Endothelial cell of umbilical vein (primary cell): ENCODE data around the gene RAPGEF6. TPM values are rescaled to one million over a fixed set of nuclear protein-coding genes. Genes with fewer than 3 reads are reported as not detected.

ENCODE experiments used
- BruUV-seq: library from RNA; stranded (reverse); fragments of 400-500 nt; replicated peaks from 2 replicates; lab custom pipeline; 2021; lab: Mats Ljungman, UMichigan
- CTCF ChIA-PET: fragments of 300-600, 350-600 bp; sonication (Branson Sonifier 250); formaldehyde crosslinking; loops from one replicate; lab custom pipeline; 2021; ENCODE audit warnings: antibody characterized with exemption, inconsistent platforms; lab: Charles Lee
- POLR2A ChIA-PET: fragments of 300-600, 350-600 bp; sonication (Branson Sonifier 250); formaldehyde crosslinking; loops from one replicate; lab custom pipeline; 2021; ENCODE audit warnings: antibody characterized with exemption, inconsistent platforms; lab: Charles Lee
- DNase-seq: peaks from one replicate; pipeline ENCODE4 v3.0.0-alpha.2; 2011; ENCODE audit warnings: low read depth, low spot score
- FAIRE-seq: peaks from 2 replicates; lab custom pipeline; 2011; peaks lifted over from hg19 to GRCh38; lab: Jason Lieb, UNC
- H2AFZ ChIP-seq: 2 replicates; pipeline ENCODE4 v1.6.0; 2012; ENCODE audit warnings: low read depth, low read length, control low read depth, inconsistent platforms
- H3K27ac ChIP-seq: 2 replicates; pipeline ENCODE4 v1.5.1; 2011; ENCODE audit warnings: low read depth, mild to moderate bottlenecking, control low read depth, low read length, moderate library complexity; ENCODE audit not compliant: insufficient read depth
- H3K27me3 ChIP-seq, 2 experiments: 2 replicates each; pipeline versions ENCODE4 v1.6.0 to v1.6.1; 2011; ENCODE audit warnings: low read length in 2 of 2, mixed read lengths in 1 of 2; ENCODE audit not compliant: control insufficient read depth in 2 of 2, insufficient read depth in 2 of 2
- H3K36me3 ChIP-seq, 2 experiments: 2 replicates in 1 of 2; 3 replicates in 1 of 2; pipeline ENCODE4 v1.5.1; 2011; ENCODE audit warnings: low read length in 2 of 2, mild to moderate bottlenecking in 1 of 2, moderate library complexity in 1 of 2; ENCODE audit not compliant: control insufficient read depth in 2 of 2, insufficient read depth in 2 of 2; ENCODE audit errors: extremely low read depth in 1 of 2
- H3K4me1 ChIP-seq: 3 replicates; pipeline ENCODE4 v1.5.1; 2011; ENCODE audit warnings: mild to moderate bottlenecking, low read length; ENCODE audit not compliant: control insufficient read depth, insufficient read depth; ENCODE audit errors: extremely low read depth
- H3K4me2 ChIP-seq: 2 replicates; pipeline ENCODE4 v1.6.1; 2011; ENCODE audit warnings: low read length, control low read depth, mixed read lengths; ENCODE audit not compliant: insufficient read depth
- H3K4me3 ChIP-seq, 3 experiments: fragments of 200-600 bp in 1 of 3; sonication (generic), shearing (Covaris generic) in 1 of 3; replicated peaks in 1 of 3; 2 replicates each; pipeline ENCODE4 v1.5.1; 2011 to 2016; ENCODE audit warnings: control low read depth in 3 of 3, low read length in 3 of 3, mild to moderate bottlenecking in 2 of 3, inconsistent platforms in 1 of 3, low read depth in 1 of 3, moderate library complexity in 1 of 3; ENCODE audit not compliant: insufficient read depth in 1 of 3
- H3K79me2 ChIP-seq: 2 replicates; pipeline ENCODE4 v1.6.0; 2012; ENCODE audit warnings: low read length, inconsistent platforms; ENCODE audit not compliant: control insufficient read depth, insufficient read depth
- H3K9ac ChIP-seq: replicated peaks from 2 replicates; pipeline ENCODE3; 2011; ENCODE audit warnings: low read length, control low read depth; ENCODE audit not compliant: insufficient read depth; ENCODE audit errors: extremely low read depth
- H3K9me1 ChIP-seq: replicated peaks from 3 replicates; pipeline ENCODE4 v1.6.0; 2011; ENCODE audit warnings: mild to moderate bottlenecking, low read length; ENCODE audit not compliant: control insufficient read depth, insufficient read depth; ENCODE audit errors: extremely low read depth
- H3K9me3 ChIP-seq: replicated peaks from 2 replicates; pipeline ENCODE4 v1.5.1; 2012; ENCODE audit warnings: low read length, inconsistent platforms; ENCODE audit not compliant: control insufficient read depth, insufficient read depth
- H4K20me1 ChIP-seq: replicated peaks from 2 replicates; pipeline ENCODE3; 2011; ENCODE audit warnings: mild to moderate bottlenecking, low read length; ENCODE audit not compliant: control insufficient read depth, insufficient read depth; ENCODE audit errors: extremely low read depth
- FOS ChIP-seq: IDR thresholded peaks from 2 replicates; pipeline ENCODE4 v1.6.1; 2011; ENCODE audit warnings: mild to moderate bottlenecking, low read length, moderate library complexity, borderline replicate concordance; ENCODE audit not compliant: insufficient read depth
- GATA2 ChIP-seq: IDR thresholded peaks from 2 replicates; pipeline ENCODE4 v1.7.0; 2011; ENCODE audit warnings: low read depth, mild to moderate bottlenecking, moderate library complexity, mixed read lengths, low read length; ENCODE audit not compliant: insufficient read length, insufficient read depth
- JUN ChIP-seq: IDR thresholded peaks from 2 replicates; pipeline ENCODE4 v1.6.1; 2011; ENCODE audit warnings: borderline replicate concordance, low read depth; ENCODE audit not compliant: insufficient read length, insufficient read depth
- MYC ChIP-seq: IDR thresholded peaks from one replicate; pipeline ENCODE4 v1.6.1; 2011; ENCODE audit warnings: mild to moderate bottlenecking, low read depth, low read length
- POLR2A ChIP-seq: IDR thresholded peaks from 2 replicates; pipeline ENCODE4 v1.6.1; 2012; ENCODE audit warnings: low read depth, mild to moderate bottlenecking, control low read depth, low read length
- POLR2AphosphoS5 ChIP-seq: IDR thresholded peaks from 2 replicates; pipeline ENCODE4 v1.6.1; 2012; ENCODE audit warnings: low read depth, mild to moderate bottlenecking, control low read depth, low read length, moderate library complexity; ENCODE audit not compliant: insufficient read depth
- dilution Hi-C: fragments of 300-500 bp; cut with MboI; formaldehyde crosslinking; loops from one replicate; pipeline ENCODE4 v1.15.0; 2019; ENCODE audit warnings: low sequenced_read_pairs; ENCODE audit not compliant: extremely low pct_ligation_motif_present
- intact Hi-C: fragments of 100-400 bp; cut with micrococcal nuclease; formaldehyde crosslinking; loops from one replicate; pipeline ENCODE4 v1.10.0; 2022
- polyA plus RNA-seq, 4 experiments: library from polyadenylated mRNA; depleted of rRNA in 3 of 4; stranded (reverse) in 3 of 4; unstranded in 1 of 4; fragments of >200 nt; gene quantifications; 2 replicates each; pipeline versions ENCODE4 v1.2.1 to v1.2.3, GENCODE V29; 2011 to 2012; ENCODE audit warnings: missing spikeins in 1 of 4
- total RNA-seq: library from RNA; stranded (reverse); gene quantifications from 2 replicates; pipeline ENCODE4 v1.2.3, GENCODE V29; 2021
- TF ChIP-seq, protein P1 (sequence below), 2 donors: IDR thresholded peaks; 1 replicate in 1 of 2; 2 replicates in 1 of 2; pipeline ENCODE4 v1.5.1; 2011; ENCODE audit warnings: low read length in 2 of 2, mild to moderate bottlenecking in 2 of 2, moderate library complexity in 2 of 2, control low read depth in 1 of 2, inconsistent platforms in 1 of 2, low read depth in 1 of 2; ENCODE audit not compliant: insufficient read depth in 1 of 2; ENCODE audit errors: extremely low read depth in 1 of 2
- TF ChIP-seq, protein P2 (sequence below): IDR thresholded peaks from 2 replicates; pipeline ENCODE4 v1.6.1; 2011; ENCODE audit not compliant: insufficient read depth, insufficient read length

The RAPGEF6 gene
- total and polyA plus RNA-seq, 2 donors (not counting 3 experiments of a cell fraction or from before 2014, with no cell fraction given), result 3.5 to 17.5 TPM

DNA sequence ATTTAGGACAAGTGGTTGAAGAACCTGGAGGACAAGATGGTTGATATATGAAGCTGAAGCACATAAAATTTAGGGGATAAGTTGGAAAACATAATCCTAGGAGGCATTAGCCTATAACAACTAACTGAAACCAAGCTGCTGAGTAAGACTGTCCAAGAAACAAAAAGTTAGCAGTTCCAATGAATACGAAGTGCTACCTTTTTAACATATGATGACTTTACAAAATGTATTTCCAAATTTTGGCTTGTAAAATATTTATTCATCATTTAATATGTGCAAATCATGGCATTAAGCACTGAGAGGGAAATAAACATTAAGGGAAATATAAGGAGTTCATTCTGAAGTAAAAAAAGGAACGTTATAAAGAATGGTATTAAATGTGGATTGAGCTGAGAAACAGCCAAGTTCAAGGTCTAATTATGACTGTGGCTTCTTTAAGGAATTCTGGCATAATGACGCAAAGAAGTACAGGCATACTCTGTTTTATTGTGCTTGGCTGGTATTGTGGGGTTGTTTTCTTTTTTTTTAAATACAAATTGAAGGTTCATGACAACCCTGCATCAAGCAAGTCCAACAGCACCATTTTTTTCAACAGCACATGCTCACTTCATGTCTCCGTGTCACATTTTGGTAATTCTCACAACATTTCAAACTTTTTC is 7.7 kb downstream of the RAPGEF6 start:
- dilution Hi-C loops, result no loop called here
- POLR2A ChIA-PET, result no interaction called here
- H3K27ac ChIP-seq, result no peak overlapping the region

More for the DNA sequence above, 7.7 kb downstream of the RAPGEF6 start:
- H3K4me3 ChIP-seq, result no peak overlapping the region
- TF ChIP-seq MYC, result no peak
- TF ChIP-seq, protein P1, sequence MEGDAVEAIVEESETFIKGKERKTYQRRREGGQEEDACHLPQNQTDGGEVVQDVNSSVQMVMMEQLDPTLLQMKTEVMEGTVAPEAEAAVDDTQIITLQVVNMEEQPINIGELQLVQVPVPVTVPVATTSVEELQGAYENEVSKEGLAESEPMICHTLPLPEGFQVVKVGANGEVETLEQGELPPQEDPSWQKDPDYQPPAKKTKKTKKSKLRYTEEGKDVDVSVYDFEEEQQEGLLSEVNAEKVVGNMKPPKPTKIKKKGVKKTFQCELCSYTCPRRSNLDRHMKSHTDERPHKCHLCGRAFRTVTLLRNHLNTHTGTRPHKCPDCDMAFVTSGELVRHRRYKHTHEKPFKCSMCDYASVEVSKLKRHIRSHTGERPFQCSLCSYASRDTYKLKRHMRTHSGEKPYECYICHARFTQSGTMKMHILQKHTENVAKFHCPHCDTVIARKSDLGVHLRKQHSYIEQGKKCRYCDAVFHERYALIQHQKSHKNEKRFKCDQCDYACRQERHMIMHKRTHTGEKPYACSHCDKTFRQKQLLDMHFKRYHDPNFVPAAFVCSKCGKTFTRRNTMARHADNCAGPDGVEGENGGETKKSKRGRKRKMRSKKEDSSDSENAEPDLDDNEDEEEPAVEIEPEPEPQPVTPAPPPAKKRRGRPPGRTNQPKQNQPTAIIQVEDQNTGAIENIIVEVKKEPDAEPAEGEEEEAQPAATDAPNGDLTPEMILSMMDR (IDR thresholded peaks at IDR 0.05; ENCODE audit: extremely low read depth in 1 of 2, insufficient read depth in 1 of 2, low read depth in 1 of 2, low read length in 2 of 2), result no peak
- no peak for TF ChIP-seq FOS
- TF ChIP-seq GATA2, result no peak
- no peak for TF ChIP-seq JUN
- no peak for TF ChIP-seq POLR2AphosphoS5
- TF ChIP-seq POLR2A, result no peak
- TF ChIP-seq, protein P2, sequence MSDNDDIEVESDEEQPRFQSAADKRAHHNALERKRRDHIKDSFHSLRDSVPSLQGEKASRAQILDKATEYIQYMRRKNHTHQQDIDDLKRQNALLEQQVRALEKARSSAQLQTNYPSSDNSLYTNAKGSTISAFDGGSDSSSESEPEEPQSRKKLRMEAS, result no peak
- peak; percentile 21 for FAIRE-seq
- H3K4me2 ChIP-seq, result no peak overlapping the region
- H3K36me3 ChIP-seq, result no peaks in the 10 kb centered on the region
- H3K27me3 ChIP-seq, result no peaks in the 10 kb centered on the region
- no peaks in the 10 kb centered on the region for H3K9me1 ChIP-seq
- DNase-seq, result no peak
- intact Hi-C loops, result no loop called here
- CTCF ChIA-PET, result no interaction called here
- no peaks in the 10 kb centered on the region for H4K20me1 ChIP-seq
- no peaks in the 10 kb centered on the region for H3K4me1 ChIP-seq
- H3K9me3 ChIP-seq, result no peaks in the 10 kb centered on the region
- no peak overlapping the region for H3K9ac ChIP-seq
- H3K79me2 ChIP-seq, result peaks cover 84% of the 10 kb centered on the region
- BruUV-seq, result no TSS peak
- H2AFZ ChIP-seq, result no peak overlapping the region
